Stimulated activated CD8-positive, alpha-beta memory T cell treated with anti-CD3 and anti-CD28 coated beads, Interleukin-12 subunit alpha, Interleukin-12 subunit beta, amount 100 ng/mL, for 1 hour (primary cell): ENCODE data around the gene SYNM.

Experiments
- DNase-seq: peaks from one replicate; pipeline ENCODE4 v3.0.0-alpha.2; 2020; ENCODE audit warnings: low read depth

The SYNM gene

DNA sequence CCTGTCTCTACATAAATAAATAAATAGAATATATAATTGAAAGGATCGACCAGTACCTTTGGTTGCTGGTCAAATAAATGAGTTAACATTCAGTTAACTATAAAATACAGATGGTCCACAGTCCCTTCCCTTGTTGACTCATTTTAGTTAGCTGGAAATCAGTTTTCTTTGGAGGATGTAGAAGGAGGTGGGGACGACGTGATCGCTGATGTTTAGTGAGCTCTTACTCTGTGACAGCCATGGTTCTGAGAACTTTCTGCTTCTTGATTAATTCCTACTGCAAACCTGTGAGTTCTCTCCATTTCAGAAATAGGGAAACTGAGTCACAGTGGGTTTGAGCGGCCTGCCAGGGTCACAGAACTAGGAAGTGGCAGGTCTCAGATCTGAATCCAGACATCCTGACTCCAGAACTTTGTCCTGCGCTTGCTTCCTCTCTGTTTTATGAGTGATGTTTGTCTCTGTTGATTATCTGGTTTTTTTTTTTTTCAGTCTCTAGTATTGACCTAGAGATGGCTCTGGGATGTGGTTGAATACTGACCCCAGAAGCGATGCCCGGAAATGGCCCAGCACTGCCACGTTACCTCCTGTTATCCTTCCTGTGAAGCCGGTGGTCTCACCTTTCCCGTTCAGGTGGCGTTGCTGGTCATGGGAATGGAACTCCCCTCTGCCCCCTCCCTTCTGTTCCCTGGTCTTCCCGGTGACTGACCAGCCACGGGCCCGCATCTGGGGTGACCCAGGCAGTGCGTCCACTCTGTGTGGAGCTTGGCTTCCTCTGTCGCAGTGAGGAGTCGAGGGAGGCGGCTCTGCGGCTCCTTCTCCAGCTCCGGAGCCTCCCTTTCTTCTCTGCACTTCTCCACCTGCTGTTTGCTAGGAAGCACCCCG, 18.2 kb downstream of the SYNM start:
- DNase-seq = no peak

DNA sequence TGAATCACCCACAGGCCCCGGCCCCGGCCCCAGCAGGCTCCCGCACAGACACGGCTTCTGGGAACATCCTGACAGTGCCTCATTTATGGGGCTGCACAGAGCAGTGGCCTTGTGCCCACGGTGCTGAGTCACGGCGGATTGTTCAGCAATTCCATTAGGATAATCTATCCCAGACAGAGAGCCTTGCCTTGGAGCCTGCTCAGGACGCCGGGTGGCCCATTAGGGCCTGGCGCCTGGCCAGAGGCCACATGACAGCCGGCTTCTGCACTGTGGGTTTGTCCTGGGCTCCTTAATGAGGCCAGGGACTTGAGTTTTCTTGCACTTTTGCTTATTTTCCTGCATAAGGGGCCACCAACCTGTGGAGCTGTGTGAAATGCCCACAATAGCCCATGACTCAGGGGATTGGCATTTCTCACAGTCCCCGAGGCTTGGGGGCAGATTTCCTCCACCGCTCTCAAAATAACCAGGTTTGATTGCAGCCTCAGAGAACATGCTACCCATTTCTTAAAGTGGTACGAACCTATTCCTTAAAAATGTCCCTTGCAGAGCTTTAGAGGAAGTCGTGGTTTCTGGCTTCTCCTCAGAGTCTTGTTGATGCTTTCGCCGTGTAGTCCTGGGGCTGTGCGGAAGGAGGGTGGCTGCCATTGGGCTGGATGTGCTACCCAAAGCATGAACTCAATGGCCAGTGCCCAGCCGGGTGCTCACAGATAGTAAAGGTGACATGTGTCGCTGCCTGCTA, 19.0 kb downstream of the SYNM start:
- no peak for DNase-seq

DNA sequence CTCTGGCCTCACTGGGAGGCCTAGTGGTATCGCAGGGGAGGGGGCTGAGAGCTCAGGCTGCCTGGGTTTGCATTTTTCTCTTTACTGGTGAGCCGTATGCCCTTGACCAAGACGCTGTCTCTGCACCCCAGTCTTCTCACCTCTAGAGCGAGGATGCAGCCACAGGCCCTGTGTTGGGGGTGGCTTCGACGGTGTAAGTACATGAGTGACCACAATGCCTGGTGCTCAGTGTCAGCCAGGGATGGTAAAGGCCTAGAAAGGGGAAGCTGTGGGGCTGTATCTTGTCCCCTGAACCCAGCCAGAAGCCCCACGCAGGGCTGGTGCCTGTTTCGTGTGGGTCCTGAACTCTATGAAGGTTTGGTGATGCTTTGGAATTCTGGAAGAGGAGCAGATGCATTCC, 19.8 kb downstream of the SYNM start:
- no peak for DNase-seq

DNA sequence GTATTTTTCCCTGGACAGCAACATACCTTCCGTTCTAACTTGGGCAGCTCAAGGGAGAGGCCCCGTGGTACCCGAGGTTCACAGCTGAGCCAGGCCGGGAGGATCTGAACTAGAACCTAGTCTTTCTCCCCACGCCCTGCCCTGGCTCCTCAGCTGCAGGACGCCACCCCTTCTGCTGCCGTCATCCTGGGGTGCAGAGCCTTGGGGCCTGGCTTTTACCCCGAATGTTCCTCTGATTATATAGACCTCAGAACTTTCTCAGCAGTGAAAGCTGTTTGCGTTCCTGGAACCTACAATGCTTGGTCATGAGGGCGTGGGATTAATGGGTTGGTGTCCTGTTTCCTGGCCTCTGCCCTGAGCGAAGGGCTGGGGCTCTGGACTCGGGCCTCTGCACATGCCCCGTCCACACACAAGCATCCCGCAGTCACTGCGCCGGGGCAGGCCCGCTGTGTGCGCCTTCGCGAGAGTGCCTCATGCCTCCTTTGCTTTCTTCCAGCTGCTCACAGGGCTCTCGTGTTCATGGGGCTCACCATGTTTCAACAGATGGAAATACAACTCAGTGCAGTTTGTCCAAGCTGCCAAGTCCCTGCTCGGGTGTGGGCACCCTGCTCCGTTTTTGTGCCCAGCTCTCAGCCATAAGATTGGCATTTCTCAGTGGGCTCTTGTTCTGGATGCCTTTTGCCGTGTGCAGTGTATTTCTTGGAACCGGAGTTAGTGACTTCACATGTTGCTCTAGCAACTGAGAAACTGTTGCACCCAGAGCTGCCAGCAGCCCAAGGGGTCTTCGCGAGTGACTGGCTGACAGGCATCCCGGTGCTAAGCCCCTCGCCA, 20.4 kb downstream of the SYNM start:
- DNase-seq = no peak

DNA sequence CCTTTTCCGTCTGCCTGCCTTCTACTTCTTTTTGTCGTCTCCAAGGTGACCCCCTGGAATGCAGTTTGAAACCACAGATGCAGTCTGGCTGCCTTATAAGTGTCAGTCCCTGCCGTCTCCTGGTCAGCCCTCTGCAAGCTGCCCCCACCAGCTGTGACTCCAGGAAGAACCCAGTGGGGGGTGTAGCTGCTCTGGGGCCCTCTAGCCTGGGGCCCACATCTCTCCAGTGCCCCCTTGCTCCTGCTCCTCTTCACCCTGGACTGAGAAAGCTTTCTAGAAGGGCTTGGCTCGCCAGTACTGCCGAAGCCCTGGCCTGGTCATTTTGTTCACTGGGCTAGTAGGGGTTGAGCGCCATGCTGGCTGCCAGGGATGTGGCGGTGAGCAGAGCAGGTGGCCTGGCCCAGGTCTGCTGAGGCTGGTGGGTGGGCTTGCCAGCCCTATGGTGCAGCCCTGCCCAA, 21.3 kb downstream of the SYNM start:
- no peak for DNase-seq

DNA sequence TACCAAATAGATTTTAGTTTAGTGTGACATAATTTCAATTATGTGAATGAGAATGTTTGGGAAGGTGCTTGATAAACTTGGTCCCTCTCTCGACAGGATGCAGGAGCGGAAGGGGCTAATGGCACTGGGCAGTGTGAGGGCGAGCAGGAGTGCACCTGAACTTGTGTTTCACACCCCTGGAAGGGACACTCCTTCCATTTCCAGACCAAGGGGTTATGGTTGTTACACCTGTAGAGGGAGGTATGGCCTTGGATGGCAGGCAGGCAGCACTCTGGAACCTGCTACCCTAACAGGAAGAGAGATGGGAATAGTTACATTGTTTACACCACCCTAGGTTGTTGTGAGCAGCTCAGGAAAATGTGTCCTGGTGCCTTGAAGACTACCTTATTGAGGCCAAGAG, 22.1 kb downstream of the SYNM start:
- DNase-seq = no peak

GRCh38 chr15:99127773-99128172, 22.9 kb downstream of the SYNM start:
- DNase-seq = no peak

GRCh38 chr15:99128411-99128810, 23.5 kb downstream of the SYNM start:
- DNase-seq = no peak

GRCh38 chr15:99129644-99130043, 24.8 kb downstream of the SYNM start:
- no peak for DNase-seq

GRCh38 chr15:99130314-99130713, 25.4 kb downstream of the SYNM start:
- no peak for DNase-seq

DNA sequence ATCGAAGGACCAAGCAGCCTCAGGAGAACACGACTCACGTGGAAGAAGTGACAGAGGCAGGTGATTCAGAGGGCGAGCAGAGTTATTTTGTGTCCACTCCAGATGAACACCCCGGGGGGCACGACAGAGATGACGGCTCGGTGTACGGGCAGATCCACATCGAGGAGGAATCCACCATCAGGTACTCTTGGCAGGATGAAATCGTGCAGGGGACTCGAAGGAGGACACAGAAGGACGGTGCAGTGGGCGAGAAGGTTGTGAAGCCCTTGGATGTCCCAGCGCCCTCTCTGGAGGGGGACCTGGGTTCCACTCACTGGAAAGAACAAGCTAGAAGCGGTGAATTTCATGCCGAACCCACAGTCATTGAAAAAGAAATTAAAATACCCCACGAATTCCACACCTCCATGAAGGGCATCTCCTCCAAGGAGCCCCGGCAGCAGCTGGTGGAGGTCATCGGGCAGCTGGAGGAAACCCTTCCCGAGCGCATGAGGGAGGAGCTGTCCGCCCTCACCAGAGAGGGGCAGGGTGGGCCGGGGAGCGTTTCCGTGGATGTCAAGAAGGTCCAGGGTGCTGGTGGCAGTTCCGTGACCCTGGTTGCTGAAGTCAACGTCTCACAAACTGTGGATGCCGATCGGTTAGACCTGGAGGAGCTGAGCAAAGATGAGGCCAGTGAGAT, 26.0 kb downstream of the SYNM start:
- no peak for DNase-seq

DNA sequence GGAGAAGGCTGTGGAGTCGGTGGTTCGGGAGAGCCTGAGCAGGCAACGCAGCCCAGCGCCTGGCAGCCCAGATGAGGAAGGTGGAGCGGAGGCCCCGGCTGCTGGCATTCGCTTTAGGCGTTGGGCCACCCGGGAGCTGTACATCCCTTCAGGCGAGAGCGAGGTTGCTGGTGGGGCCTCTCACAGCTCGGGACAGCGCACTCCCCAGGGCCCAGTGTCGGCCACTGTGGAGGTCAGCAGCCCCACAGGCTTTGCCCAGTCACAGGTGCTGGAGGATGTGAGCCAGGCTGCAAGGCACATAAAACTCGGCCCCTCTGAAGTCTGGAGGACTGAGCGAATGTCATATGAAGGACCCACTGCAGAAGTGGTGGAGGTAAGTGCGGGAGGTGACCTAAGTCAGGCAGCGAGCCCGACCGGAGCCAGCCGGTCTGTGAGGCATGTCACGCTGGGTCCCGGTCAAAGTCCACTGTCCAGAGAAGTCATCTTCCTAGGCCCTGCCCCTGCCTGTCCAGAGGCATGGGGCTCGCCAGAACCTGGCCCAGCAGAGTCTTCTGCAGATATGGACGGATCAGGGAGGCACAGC, 26.7 kb downstream of the SYNM start:
- DNase-seq = no peak

DNA sequence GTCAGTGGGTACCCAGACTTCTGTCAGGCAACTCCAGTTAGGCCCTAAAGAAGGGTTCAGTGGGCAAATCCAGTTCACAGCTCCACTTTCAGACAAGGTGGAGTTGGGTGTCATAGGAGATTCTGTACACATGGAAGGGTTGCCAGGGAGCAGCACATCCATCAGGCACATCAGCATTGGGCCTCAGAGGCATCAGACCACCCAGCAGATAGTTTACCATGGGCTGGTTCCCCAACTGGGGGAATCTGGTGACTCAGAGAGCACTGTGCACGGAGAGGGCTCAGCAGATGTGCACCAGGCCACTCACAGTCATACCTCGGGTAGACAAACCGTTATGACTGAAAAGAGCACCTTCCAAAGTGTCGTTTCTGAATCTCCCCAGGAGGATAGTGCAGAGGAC, 27.2 kb downstream of the SYNM start:
- no peak for DNase-seq

- no peak for DNase-seq
Observed at GRCh38 chr15:99132634-99133287, 27.9 kb downstream of the SYNM start.

DNA sequence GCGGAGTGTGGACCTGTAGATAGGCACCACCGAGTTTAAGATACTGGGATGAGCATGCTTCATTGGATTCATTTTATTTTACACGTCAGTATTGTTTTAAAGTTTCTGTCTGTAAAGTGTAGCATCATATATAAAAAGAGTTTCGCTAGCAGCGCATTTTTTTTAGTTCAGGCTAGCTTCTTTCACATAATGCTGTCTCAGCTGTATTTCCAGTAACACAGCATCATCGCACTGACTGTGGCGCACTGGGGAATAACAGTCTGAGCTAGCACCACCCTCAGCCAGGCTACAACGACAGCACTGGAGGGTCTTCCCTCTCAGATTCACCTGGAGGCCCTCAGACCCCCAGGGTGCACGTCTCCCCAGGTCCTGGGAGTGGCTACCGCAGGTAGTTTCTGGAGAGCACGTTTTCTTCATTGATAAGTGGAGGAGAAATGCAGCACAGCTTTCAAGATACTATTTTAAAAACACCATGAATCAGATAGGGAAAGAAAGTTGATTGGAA, 29.5 kb downstream of the SYNM start:
- DNase-seq = no peak

DNA sequence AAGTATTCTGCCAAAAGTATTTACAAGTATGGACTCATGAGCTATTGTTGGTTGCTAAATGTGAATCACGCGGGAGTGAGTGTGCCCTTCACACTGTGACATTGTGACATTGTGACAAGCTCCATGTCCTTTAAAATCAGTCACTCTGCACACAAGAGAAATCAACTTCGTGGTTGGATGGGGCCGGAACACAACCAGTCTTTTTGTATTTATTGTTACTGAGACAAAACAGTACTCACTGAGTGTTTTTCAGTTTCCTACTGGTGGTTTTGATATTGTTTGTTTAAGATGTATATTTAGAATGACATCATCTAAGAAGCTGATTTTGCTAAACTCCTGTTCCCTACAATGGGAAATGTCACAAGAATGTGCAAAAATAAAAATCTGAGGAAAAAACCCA, 30.3 kb downstream of the SYNM start:
- DNase-seq = no peak

GRCh38 chr15:99137111-99137546, 32.2 kb downstream of the SYNM start:
- DNase-seq = no peak

DNA sequence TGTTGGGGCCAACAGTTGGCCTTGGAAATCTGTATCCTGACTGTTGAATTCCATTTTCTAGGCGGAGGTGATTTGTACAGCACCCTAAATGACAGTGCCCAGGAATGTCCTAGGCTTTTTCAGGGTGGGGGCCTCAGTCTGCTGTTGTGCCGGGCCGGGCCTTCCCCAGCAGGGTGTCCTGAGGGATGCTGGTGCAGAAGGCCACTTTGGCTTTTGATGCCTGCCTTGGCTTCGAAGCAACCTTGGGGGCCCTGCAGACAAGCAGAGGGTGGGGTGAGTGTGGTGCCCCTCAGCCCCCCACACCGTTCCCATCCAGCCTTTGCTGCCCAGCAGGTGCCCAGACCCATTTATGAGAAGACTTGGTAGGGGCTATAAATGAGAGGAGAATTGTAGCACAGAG, 33.0 kb downstream of the SYNM start:
- no peak for DNase-seq

- no peak for DNase-seq
Observed at GRCh38 chr15:99138491-99138982, 33.7 kb downstream of the SYNM start.

DNA sequence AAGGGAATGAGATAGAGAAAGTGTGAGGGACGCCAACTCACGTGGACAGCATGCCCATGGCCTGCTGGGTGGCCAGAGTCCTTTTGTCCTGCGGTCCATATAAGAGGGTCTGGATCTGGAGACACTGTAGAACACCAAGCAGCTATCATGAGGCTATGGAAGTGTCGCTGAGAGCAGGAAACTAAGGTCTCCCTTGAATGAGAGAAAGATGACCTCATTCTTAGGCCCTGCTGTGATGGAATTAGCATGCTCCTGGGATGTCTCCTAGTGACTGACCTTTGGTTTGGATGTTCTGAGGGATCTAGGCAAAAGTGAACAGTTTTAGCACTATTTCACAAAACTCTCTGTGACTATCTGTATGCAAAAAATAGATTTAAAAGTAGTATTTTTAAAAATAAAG, 34.4 kb downstream of the SYNM start:
- no peak for DNase-seq

DNA sequence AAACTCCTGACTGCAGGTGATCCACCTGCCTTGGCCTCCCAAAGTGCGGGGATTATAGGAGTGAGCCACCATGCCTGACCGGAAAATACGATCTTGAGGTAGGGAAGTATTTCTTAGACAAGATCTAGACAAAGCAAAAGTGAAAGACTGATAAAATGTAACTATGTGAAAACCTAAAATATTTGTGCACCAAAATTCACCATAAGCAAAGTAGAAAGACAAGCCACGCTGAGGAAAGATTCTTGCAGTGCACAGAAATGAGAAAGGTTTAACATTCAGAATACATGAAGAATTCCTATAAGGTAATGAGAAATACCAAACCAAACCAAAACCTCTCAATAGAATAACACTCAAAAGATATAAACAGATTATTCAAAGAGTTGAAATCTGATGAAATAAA, 35.7 kb downstream of the SYNM start:
- DNase-seq = no peak
